ENCODE measurements around the gene RUSC1. TPM values are rescaled to one million over a fixed set of nuclear protein-coding genes. Genes with fewer than 3 reads are reported as not detected.
A peak's percentile ranks its signal among the peaks of the same experiment; 100 is the strongest.

The RUSC1 gene
- total and polyA plus RNA-seq, 2 donors (not counting 1 experiment from before 2014, with no cell fraction given) = 19.3 to 20.3 TPM

GRCh38 chr1:155293086-155293749, 27.5 kb upstream of the RUSC1 start:
- WGBS (ENCODE audit: insufficient coverage) = 91% methylated on average over 17 of the region's 17 CpGs
- Mint-ChIP-seq H3K4me3 (no peak overlapping the region), H3K27ac (no peak overlapping the region), H3K4me1 (peaks cover 10% of the 10 kb centered on the region), H3K27me3 (peaks cover 38% of the 10 kb centered on the region), H3K9me3 (ENCODE audit: insufficient read depth) (no peaks in the 10 kb centered on the region)
- ATAC-seq (ENCODE audit: low read depth) (no peak), DNase-seq (no peak)
- TF ChIP-seq EZH2 (IDR thresholded peaks at IDR 0.05; ENCODE audit: borderline replicate concordance, insufficient read depth, low read depth, low read length, poor library complexity, severe bottlenecking) = no peak
- TF ChIP-seq CTCF (IDR thresholded peaks at IDR 0.05) = no peak
- H3K4me2 ChIP-seq (replicated peaks; ENCODE audit: low read depth, low read length, poor library complexity, severe bottlenecking) = no peak overlapping the region
- no peak overlapping the region for H3K4me3 ChIP-seq (ENCODE audit: control extremely low read depth in 1 of 5, extremely low read depth in 1 of 5, insufficient read depth in 1 of 5, low read depth in 2 of 5, low read length in 4 of 5)
- H4K20me1 ChIP-seq (ENCODE audit: control insufficient read depth, insufficient read depth, low read length, poor library complexity, severe bottlenecking) = no peaks in the 10 kb centered on the region
- no peaks in the 10 kb centered on the region for H3K79me2 ChIP-seq (ENCODE audit: control insufficient read depth, insufficient read depth, low read length)
- no peak overlapping the region for H3K27ac ChIP-seq (ENCODE audit: low read length in 2 of 2)
- no peak overlapping the region for H2AFZ ChIP-seq (ENCODE audit: insufficient read depth, low read depth, low read length, poor library complexity, severe bottlenecking)
- H3K9ac ChIP-seq (ENCODE audit: low read length) = no peak overlapping the region
- ChIA-PET POLR2A (no interaction called here), CTCF (interaction anchor here (0.9 kb wide), 1 partner anchor 24 kb away, joined by 3 read pairs; no protein-coding TSS in a partner anchor)
- peaks cover 0 to 26% (median 15%) of the 10 kb centered on the region in 4 experiments for H3K27me3 ChIP-seq (replicated peaks in 1 of 4; ENCODE audit: control extremely low read depth in 1 of 4, control insufficient read depth in 3 of 4, insufficient read depth in 4 of 4, low read length in 3 of 4)
- no peaks in the 10 kb centered on the region for H3K36me3 ChIP-seq (replicated peaks in 1 of 2; ENCODE audit: control extremely low read depth in 1 of 2, control insufficient read depth in 1 of 2, extremely low read depth in 1 of 2, insufficient read depth in 2 of 2, low read length in 1 of 2)
- intact Hi-C loops (cut with micrococcal nuclease) = no loop called here
- H3K4me1 ChIP-seq (ENCODE audit: control insufficient read depth in 2 of 2, insufficient read depth in 2 of 2, low read length in 2 of 2) = peaks cover 7 to 10% of the 10 kb centered on the region in 2 donors
- peaks cover 0 to 2% (median 0%) of the 10 kb centered on the region in 3 donors for H3K9me3 ChIP-seq (ENCODE audit: control extremely low read depth in 1 of 3, control insufficient read depth in 2 of 3, insufficient read depth in 1 of 3, low read length in 2 of 3)

- Mint-ChIP-seq H3K9me3 (ENCODE audit: insufficient read depth) (no peaks in the 10 kb centered on the region), H3K4me1 (peaks cover 10% of the 10 kb centered on the region), H3K27ac (no peak overlapping the region), H3K4me3 (no peak overlapping the region), H3K27me3 (peaks cover 38% of the 10 kb centered on the region)
- ATAC-seq (ENCODE audit: low read depth) (no peak), DNase-seq (no peak)
- Histone ChIP-seq H3K79me2 (ENCODE audit: control insufficient read depth, insufficient read depth, low read length) (no peaks in the 10 kb centered on the region), H3K36me3 (replicated peaks in 1 of 2; ENCODE audit: control extremely low read depth in 1 of 2, control insufficient read depth in 1 of 2, extremely low read depth in 1 of 2, insufficient read depth in 2 of 2, low read length in 1 of 2) (no peaks in the 10 kb centered on the region), H3K4me3 (ENCODE audit: control extremely low read depth in 1 of 5, extremely low read depth in 1 of 5, insufficient read depth in 1 of 5, low read depth in 2 of 5, low read length in 4 of 5) (no peak overlapping the region), H3K4me2 (replicated peaks; ENCODE audit: low read depth, low read length, poor library complexity, severe bottlenecking) (peak overlapping the region; percentile 23), H3K4me1 (ENCODE audit: control insufficient read depth in 2 of 2, insufficient read depth in 2 of 2, low read length in 2 of 2) (peaks cover 7 to 10% of the 10 kb centered on the region in 2 donors), H2AFZ (ENCODE audit: insufficient read depth, low read depth, low read length, poor library complexity, severe bottlenecking) (no peak overlapping the region), H3K9ac (ENCODE audit: low read length) (no peak overlapping the region), H3K27ac (ENCODE audit: low read length in 2 of 2) (no peak overlapping the region), H4K20me1 (ENCODE audit: control insufficient read depth, insufficient read depth, low read length, poor library complexity, severe bottlenecking) (no peaks in the 10 kb centered on the region), H3K27me3 (replicated peaks in 1 of 4; ENCODE audit: control extremely low read depth in 1 of 4, control insufficient read depth in 3 of 4, insufficient read depth in 4 of 4, low read length in 3 of 4) (peaks cover 0 to 26% (median 15%) of the 10 kb centered on the region in 4 experiments), H3K9me3 (ENCODE audit: control extremely low read depth in 1 of 3, control insufficient read depth in 2 of 3, insufficient read depth in 1 of 3, low read length in 2 of 3) (peaks cover 0 to 2% (median 0%) of the 10 kb centered on the region in 3 donors)
- POLR2A ChIA-PET = no interaction called here
- intact Hi-C loops (cut with micrococcal nuclease) = no loop called here
- CTCF ChIA-PET = no interaction called here
- 36% methylated on average over 46 of the region's 46 CpGs for WGBS (ENCODE audit: insufficient coverage)
- TF ChIP-seq CTCF (IDR thresholded peaks at IDR 0.05) (no peak), EZH2 (IDR thresholded peaks at IDR 0.05; ENCODE audit: borderline replicate concordance, insufficient read depth, low read depth, low read length, poor library complexity, severe bottlenecking) (no peak)
These were observed 26.0 kb upstream of the RUSC1 start for GRCh38 chr1:155294520-155295182.
